GM06990 (cell line): ENCODE measurements around the gene LHFPL6.

ENCODE experiments used
- DNase-seq: peaks from one replicate; pipeline ENCODE4 v3.0.0-alpha.2; 2011; ENCODE audit not compliant: insufficient read length; ENCODE audit errors: extremely low read depth
- H3K27me3 ChIP-seq: replicated peaks from 2 replicates; pipeline ENCODE4 v1.6.0; 2011; ENCODE audit warnings: low read length; ENCODE audit not compliant: control insufficient read depth, insufficient read depth
- H3K36me3 ChIP-seq: 2 replicates; pipeline ENCODE4 v1.5.1; 2011; ENCODE audit warnings: low read length; ENCODE audit not compliant: control insufficient read depth, insufficient read depth
- H3K4me3 ChIP-seq: replicated peaks from 2 replicates; pipeline ENCODE4 v1.5.1; 2011; ENCODE audit warnings: low read depth, mild to moderate bottlenecking, control low read depth, low read length
- TF ChIP-seq, protein P1 (sequence below): IDR thresholded peaks from 2 replicates; pipeline ENCODE4 v1.5.1; 2011; ENCODE audit warnings: low read length, control low read depth, mild to moderate bottlenecking, inconsistent platforms; ENCODE audit not compliant: insufficient read depth, poor library complexity, severe bottlenecking

The LHFPL6 gene

DNA sequence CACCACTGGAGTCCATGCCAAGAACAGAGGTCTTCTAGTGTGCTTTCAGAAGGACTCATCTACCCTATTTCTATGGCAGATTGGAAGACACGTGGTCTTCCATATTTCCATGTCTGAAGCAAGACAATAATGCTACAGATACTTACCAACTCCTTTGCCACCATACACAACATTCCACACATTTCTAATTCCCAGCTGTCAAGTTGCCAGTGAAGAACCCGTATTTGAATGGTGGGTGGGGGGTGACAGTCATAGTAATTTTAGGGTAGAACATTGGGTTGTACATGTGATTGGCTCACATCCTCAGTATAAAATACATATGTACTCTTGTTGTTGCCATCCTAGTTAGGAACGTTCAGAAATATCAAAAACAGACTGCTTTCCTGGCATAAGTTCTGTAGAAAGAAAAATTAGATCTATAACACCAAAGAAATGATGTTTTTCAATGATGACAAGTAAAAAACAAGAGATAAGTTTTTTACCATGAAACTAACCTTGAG lies 69.3 kb downstream of the LHFPL6 start:
- TF ChIP-seq, protein P1, sequence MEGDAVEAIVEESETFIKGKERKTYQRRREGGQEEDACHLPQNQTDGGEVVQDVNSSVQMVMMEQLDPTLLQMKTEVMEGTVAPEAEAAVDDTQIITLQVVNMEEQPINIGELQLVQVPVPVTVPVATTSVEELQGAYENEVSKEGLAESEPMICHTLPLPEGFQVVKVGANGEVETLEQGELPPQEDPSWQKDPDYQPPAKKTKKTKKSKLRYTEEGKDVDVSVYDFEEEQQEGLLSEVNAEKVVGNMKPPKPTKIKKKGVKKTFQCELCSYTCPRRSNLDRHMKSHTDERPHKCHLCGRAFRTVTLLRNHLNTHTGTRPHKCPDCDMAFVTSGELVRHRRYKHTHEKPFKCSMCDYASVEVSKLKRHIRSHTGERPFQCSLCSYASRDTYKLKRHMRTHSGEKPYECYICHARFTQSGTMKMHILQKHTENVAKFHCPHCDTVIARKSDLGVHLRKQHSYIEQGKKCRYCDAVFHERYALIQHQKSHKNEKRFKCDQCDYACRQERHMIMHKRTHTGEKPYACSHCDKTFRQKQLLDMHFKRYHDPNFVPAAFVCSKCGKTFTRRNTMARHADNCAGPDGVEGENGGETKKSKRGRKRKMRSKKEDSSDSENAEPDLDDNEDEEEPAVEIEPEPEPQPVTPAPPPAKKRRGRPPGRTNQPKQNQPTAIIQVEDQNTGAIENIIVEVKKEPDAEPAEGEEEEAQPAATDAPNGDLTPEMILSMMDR, result no peak
- DNase-seq, result no peak
- Histone ChIP-seq H3K36me3 (no peaks in the 10 kb centered on the region), H3K4me3 (no peak overlapping the region), H3K27me3 (no peaks in the 10 kb centered on the region)

DNA sequence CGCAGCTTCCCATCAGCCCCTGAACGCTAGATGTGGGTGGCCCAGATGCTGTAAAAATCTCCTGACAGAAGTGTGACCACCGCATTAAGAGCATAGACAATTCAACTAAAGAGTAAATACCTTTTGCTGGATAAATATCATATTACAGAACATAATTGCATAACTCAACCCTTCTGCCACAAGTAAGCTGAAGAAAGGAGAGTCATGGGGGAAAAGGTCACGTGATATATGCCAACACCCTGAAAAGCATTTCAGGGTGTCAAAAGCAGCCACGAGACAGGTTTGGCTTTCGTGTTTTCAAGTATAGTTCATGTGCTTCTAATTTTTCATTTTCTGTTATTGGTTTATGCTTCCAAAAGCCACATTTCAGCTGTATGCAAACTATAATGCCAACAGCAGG lies 71.3 kb downstream of the LHFPL6 start:
- no peak overlapping the region for H3K4me3 ChIP-seq
- H3K27me3 ChIP-seq, result no peaks in the 10 kb centered on the region
- no peak for DNase-seq
- no peaks in the 10 kb centered on the region for H3K36me3 ChIP-seq
- TF ChIP-seq, protein P1, result no peak

DNA sequence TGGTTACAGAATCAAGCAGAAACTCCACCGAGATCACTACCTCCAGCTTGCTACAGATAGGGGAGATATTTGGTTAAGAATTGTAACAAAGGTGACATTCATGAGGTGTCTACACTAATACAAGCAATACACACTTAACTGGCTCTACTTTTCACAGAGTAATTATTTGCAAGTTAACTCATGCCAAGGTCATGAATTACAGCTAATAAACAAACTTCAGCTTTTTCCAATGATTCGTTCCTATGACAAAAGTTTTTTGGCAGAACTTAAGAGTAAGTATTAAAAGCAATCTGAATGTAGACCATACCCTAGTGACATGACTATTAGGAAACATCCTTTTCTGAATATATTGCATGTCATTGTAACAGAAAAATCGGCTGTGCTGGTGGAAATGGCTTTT lies 72.1 kb downstream of the LHFPL6 start:
- Histone ChIP-seq H3K27me3 (no peaks in the 10 kb centered on the region), H3K4me3 (no peak overlapping the region)
- TF ChIP-seq, protein P1, result no peak

DNA sequence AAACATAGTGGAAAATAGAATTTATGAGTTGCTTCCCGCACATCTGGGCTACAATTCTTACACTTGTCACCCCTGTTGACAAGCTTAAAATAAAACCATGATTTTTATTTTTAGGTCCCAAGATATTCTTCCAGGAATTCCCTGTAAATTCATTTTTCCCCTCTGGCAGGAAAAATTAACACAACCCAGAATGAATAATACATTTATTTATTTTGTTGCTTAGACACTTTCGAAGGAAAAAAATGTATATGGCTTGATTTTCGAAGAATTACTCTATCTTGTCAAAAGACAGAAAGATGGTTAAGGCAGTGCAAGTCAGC lies 74.4 kb downstream of the LHFPL6 start:
- Histone ChIP-seq H3K36me3 (no peaks in the 10 kb centered on the region), H3K27me3 (no peaks in the 10 kb centered on the region; the same call in 1 of the 2 replicates), H3K4me3 (no peak overlapping the region)
- DNase-seq, result no peak
- TF ChIP-seq, protein P1, result no peak

More for the DNA sequence above, 72.1 kb downstream of the LHFPL6 start:
- H3K36me3 ChIP-seq, result no peaks in the 10 kb centered on the region
- no peak for DNase-seq

DNA sequence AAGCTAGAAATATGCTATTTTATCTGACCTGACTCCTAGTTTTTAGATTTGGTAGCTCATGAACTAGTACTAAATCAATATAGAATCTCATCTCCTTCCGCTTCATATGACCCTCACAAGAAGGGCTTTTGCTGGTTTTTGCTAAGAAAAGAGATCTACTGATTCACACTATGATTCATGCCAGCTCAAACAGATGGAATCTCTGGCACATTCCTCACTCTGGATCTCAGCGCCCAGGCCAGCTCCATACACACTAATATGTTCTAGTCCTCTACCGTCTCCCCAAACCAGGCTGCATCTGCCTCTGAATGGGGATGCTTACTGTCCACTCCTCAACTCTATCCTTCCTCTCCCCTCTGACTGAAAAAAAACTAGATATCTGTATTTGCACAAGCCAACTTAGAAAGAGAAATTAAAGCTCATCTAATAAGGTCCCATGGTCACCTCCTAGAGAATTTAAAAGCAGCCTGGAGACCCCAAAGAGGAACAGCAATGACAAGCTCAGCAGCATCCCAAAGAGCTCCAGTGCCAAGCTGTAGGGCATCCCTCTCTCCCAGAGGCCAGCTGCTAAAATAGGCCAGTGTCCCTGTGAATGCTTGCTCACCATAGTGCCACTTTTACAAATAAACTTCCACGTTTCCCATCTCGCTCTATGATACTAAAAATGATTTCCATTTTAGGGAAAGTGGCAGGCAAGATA lies 74.9 kb downstream of the LHFPL6 start:
- DNase-seq, result no peak
- H3K36me3 ChIP-seq, result no peaks in the 10 kb centered on the region
- no peak overlapping the region for H3K4me3 ChIP-seq
- TF ChIP-seq, protein P1, result no peak
- H3K27me3 ChIP-seq, result no peaks in the 10 kb centered on the region; the same call in 1 of the 2 replicates
